Small intestine (tissue), 7 donors: ENCODE data around the gene RAB42. TPM values are rescaled to one million over a fixed set of nuclear protein-coding genes. Genes with fewer than 3 reads are reported as not detected.
A peak's percentile ranks its signal among the peaks of the same experiment; 100 is the strongest.
"Not testable (repeated sequence)": the region's sequence is repeated elsewhere in the genome, so short reads cannot be mapped to it uniquely, and the experiment has no call there.

Source experiments
- DNase-seq, 2 donors: peaks; one replicate each; pipeline versions ENCODE4 v3.0.0 to v3.0.0-alpha.2; 2013
- FAIRE-seq: peaks from 2 replicates; lab custom pipeline; 2012; peaks lifted over from hg19 to GRCh38; lab: Jason Lieb, UNC
- H3K27ac ChIP-seq, 3 donors: one replicate each; pipeline ENCODE4 v1.5.1; 2013; ENCODE audit warnings: low read length in 2 of 3, mild to moderate bottlenecking in 2 of 3, control low read depth in 1 of 3, inconsistent platforms in 1 of 3, low read depth in 1 of 3, moderate library complexity in 1 of 3
- H3K27me3 ChIP-seq, 3 donors: one replicate each; pipeline ENCODE4 v1.6.1; 2013; ENCODE audit warnings: low read length in 3 of 3, inconsistent platforms in 1 of 3; ENCODE audit not compliant: control insufficient read depth in 3 of 3, insufficient read depth in 3 of 3
- H3K36me3 ChIP-seq, 3 donors: one replicate each; pipeline ENCODE4 v1.6.1; 2013; ENCODE audit warnings: low read length in 3 of 3, inconsistent platforms in 1 of 3, low read depth in 1 of 3, mild to moderate bottlenecking in 1 of 3, moderate library complexity in 1 of 3; ENCODE audit not compliant: control insufficient read depth in 3 of 3, insufficient read depth in 2 of 3
- H3K4me1 ChIP-seq, 3 donors: one replicate each; pipeline ENCODE4 v1.6.1; 2013; ENCODE audit warnings: low read length in 2 of 3, inconsistent platforms in 1 of 3, low read depth in 1 of 3, mild to moderate bottlenecking in 1 of 3, moderate library complexity in 1 of 3; ENCODE audit not compliant: control insufficient read depth in 3 of 3, insufficient read depth in 2 of 3
- H3K4me3 ChIP-seq, 3 donors: one replicate each; pipeline ENCODE4 v1.5.1; 2013; ENCODE audit warnings: low read length in 3 of 3, control low read depth in 1 of 3, inconsistent platforms in 1 of 3, low read depth in 1 of 3, mild to moderate bottlenecking in 1 of 3, moderate library complexity in 1 of 3
- H3K9me3 ChIP-seq, 2 donors: one replicate each; pipeline ENCODE4 v1.6.1; 2013; ENCODE audit warnings: low read depth in 1 of 2, low read length in 1 of 2; ENCODE audit not compliant: control insufficient read depth in 2 of 2, insufficient read depth in 1 of 2
- WGBS, 3 donors: extraction: QIAGEN DNeasy Blood & Tissue Kit; methylation state at CpG; one replicate each; pipeline ENCODE4 v1.1.7; 2013; 5-methylcytosine and 5-hydroxymethylcytosine counted together
- polyA plus RNA-seq, 4 donors: library from polyadenylated mRNA; stranded (reverse) in 3 of 4; unstranded in 1 of 4; fragments of 200-250 nt in 3 of 4; fragments of 120-200 nt in 1 of 4; gene quantifications; one replicate each; pipeline versions ENCODE4 v1.2.1 to v1.2.3, GENCODE V29; 2013
- donor health status: healthy with polysubstance abuse.
- donor health status: control.
- donor health status: control.
- donor health status: Bipolar disorder and iron deficiency.
- donor health status: healthy.

RAB42 gene
- polyA plus RNA-seq, 4 donors: 1.7 to 28.1 (median 4.8) TPM

DNA sequence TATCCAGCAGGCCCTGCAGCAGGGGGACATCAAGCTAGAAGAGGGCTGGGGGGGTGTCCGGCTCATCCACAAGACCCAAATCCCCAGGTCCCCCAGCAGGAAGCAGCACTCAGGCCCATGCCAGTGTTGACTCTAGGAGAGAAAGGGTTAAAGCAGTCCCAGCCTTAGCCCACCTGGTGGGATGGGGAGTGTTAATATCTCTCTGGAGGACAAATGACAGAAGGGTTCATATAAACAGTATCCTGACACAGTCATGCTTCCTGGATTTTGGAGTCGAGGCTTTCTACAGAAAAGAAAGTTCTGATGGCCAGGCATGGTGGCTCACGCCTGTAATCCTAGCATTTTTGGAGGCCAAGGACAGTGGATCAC, 1.9 kb downstream of the RAB42 start:
- H3K27me3 ChIP-seq, DNase-seq, H3K27ac ChIP-seq, FAIRE-seq, H3K9me3 ChIP-seq: not testable (repeated sequence)
- peaks cover 0 to 14% (median 0%) of the 10 kb centered on the region in 3 donors for H3K36me3 ChIP-seq
- peak overlapping the region in 1 of 3 donors; percentile 14 for H3K4me3 ChIP-seq
- 83 to 92% (median 89%) methylated on average over 3 of the region's 3 CpGs for WGBS, 3 donors
- H3K4me1 ChIP-seq: peaks cover 0 to 22% (median 5%) of the 10 kb centered on the region in 3 donors

DNA sequence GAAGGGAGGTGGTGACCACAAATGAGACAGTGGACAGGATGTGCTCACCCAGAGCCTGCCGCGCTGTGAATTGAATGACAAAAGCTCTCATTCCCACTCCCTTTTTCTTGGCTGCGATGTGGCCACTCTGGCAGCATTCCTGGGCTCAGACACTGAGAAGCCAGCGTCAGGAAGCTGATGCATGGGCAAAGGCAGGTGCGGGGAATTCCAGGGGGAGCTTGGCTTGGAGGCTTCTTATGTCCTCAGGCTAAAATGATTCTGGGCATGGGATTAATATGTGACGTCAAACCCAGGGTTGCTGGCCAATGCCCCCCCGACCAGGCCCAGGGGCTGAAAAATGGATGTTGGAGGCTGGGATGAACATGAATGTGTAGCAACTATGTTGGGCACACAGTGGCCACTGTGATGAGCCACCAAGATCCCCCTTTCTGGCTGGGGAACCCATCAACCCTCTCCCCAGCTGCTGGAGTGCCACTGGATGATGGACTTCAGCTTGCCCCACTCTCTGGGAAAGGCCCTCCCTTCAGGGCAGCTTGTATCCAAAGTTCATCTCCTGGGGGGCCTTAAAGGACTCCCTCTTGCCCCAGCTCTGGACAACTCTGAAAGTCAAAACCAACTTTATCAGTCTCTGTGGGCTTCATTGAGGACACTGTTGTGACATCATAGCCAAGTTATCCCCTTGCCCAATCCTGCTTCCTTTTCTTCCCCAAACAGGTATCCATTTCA, 2.8 kb downstream of the RAB42 start:
- H3K4me3 ChIP-seq, DNase-seq, FAIRE-seq, H3K27me3 ChIP-seq, H3K9me3 ChIP-seq, H3K27ac ChIP-seq: not testable (repeated sequence)
- WGBS, 3 donors: 80 to 95% (median 90%) methylated on average over 7 of the region's 7 CpGs
- Histone ChIP-seq H3K4me1 (peaks cover 0 to 18% (median 5%) of the 10 kb centered on the region in 3 donors), H3K36me3 (peaks cover 0 to 17% (median 0%) of the 10 kb centered on the region in 3 donors)

DNA sequence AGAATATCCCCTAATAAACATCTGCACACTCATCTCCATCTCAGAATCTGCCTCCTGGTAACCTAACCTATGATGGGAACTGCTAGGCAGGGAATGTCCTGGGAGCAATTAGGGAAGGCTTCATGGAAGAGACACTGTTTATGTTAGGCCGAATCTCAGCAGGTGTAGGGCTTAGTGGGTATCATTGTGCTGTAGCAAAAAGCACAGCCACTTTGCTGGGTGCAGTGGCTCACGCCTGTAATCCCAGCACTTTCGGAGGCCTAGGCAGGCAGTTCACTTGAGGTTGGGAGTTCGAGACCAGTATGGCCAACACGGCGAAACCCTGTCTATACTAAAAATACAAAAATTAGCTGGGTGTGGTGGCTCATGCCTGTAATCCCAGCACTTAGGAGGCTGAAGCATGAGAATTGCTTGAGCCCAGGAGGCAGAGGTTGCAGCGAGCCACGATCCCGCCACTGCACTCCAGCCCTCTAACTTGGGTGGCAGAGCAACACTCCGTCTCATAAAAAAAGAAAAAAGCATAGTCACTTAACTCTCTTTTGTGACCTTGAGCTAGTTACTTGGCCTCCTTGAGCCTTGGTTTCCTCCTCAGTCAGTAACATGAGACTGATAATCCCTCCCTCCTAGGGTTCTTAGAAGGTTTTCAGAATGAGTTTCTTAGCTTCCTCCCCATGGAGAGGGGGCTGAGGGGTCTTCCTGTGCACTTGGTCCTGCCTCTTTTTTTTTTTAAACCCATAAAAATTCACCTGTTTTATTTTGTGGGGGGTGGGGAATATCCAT, 3.5 kb downstream of the RAB42 start:
- DNase-seq (no peak), FAIRE-seq (no peak)
- H3K4me3 ChIP-seq: no peak overlapping the region
- WGBS, 3 donors: 91 to 97% (median 93%) methylated on average over 10 of the region's 10 CpGs
- peaks cover 0 to 13% (median 5%) of the 10 kb centered on the region in 3 donors for H3K4me1 ChIP-seq
- H3K27me3 ChIP-seq: no peaks in the 10 kb centered on the region
- H3K9me3 ChIP-seq: no peaks in the 10 kb centered on the region
- H3K27ac ChIP-seq: no peak overlapping the region
- H3K36me3 ChIP-seq: peaks cover 0 to 18% (median 0%) of the 10 kb centered on the region in 3 donors

DNA sequence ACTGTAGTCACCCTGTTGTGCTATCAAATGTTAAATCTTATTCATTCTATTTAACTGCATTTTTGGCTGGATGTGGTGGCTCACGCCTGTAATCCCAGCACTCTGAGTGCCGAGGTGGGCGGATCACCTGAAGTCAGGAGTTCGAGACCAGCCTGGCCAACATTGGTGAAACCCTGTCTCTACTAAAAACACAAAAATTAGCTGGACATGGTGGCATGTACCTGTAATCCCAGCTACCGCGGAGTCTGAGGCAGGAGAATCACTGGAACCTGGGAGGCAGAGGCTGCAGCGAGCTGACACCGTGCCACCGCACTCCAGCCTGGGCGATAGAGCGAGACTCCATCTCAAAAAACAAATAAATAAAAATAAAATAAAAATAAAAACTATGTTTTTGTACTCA, 4.2 kb downstream of the RAB42 start:
- not testable (repeated sequence) for FAIRE-seq, H3K9me3 ChIP-seq, H3K27me3 ChIP-seq, H3K27ac ChIP-seq, DNase-seq, H3K4me1 ChIP-seq, H3K4me3 ChIP-seq
- H3K36me3 ChIP-seq: peaks cover 0 to 24% (median 0%) of the 10 kb centered on the region in 3 donors
- WGBS, 3 donors: 96 to 98% (median 97%) methylated on average over 11 of the region's 11 CpGs

DNA sequence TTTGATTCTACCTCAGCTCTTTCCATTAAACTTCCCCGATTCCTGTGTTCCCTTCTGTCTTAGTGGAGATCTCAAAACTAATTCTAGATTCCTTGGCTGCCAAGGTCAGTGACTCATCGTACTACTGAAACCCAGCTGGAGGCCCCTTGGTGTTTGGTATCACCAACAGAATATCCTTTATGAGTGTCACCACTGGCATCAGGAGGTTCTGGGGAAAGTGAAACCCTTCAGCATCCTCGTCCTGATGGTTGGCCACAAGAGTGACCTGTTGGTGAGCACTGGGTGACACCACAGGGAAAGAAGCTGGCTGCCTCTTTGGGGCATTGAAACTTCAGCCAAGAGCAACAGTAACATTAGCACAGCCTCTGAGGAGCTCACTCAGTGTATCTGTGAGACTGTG, 9.6 kb downstream of the RAB42 start:
- Histone ChIP-seq H3K4me1 (peaks cover 0 to 3% (median 0%) of the 10 kb centered on the region in 3 donors), H3K27ac (no peak overlapping the region), H3K36me3 (peaks cover 6 to 49% (median 8%) of the 10 kb centered on the region in 3 donors), H3K4me3 (no peak overlapping the region), H3K27me3 (no peaks in the 10 kb centered on the region), H3K9me3 (no peaks in the 10 kb centered on the region)
- no peak for FAIRE-seq
- WGBS, 3 donors: 68 to 86% (median 76%) methylated on average over 3 of the region's 3 CpGs
- DNase-seq: no peak

DNA sequence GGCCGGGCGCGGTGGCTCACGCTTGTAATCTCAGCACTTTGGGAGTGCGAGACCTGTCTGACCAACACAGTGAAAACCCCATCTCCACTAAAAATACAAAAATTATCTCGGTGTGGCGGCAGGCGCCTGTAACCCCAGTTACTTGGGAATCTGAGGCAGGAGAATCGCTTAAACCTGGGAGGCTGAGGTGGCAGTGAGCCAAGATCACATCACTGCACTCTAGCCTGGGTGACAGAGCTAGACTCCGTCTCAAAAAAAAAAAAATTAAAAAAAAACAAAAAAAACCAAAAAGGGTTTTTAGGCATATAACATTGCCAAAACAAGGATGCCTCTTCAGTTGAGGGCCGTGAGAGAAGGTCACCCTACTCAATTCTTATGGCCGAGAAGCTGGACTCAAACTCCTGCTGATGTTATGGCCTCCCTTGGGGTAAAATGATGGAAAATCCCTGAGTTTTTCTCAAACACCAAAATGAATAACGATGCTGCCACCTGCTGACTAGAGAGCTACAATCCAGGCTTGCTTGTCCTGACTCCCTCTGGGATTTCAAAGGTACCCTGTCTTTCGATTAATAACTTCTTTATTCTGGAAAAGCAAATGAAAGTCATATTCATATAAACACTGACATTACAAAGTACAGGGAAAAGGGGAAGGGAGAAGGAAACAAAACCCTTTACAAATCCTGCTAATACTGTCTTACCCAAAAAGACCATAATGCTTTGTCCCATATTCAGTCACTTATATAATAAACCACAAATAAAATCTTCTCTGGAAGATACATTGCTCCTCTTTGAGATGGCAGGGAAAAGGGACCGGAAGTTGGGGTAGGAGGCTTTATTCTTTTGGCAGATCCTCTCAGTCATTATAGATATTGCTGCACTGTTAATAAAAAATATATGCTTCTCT, 10.7 kb downstream of the RAB42 start:
- FAIRE-seq: no peak
- WGBS, 3 donors: 74 to 77% (median 75%) methylated on average over 15 of the region's 15 CpGs

DNA sequence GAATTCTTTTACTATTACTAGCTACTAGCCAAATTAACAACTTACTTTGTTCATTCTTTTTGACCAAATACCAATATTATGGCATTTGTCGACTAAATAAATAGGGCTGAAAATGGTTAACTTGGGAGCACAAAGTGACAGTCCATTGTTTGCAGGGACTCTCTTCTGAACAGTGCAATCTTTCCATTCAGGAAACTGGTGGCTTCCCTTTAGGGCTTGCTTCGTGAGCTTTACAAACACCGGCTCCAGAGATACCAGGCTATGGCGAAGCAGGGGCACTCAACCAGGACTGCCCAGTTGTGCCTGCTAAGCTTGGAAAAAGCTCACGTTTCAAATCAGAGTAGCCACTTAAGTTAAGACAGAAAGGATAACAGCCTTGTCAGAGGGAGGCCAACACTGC, 12.3 kb downstream of the RAB42 start:
- H3K4me1 ChIP-seq: peaks cover 0 to 3% (median 0%) of the 10 kb centered on the region in 3 donors
- peaks cover 6 to 72% (median 8%) of the 10 kb centered on the region in 3 donors for H3K36me3 ChIP-seq
- H3K9me3 ChIP-seq: no peaks in the 10 kb centered on the region
- DNase-seq (no peak), FAIRE-seq (no peak)
- no peaks in the 10 kb centered on the region for H3K27me3 ChIP-seq
- H3K27ac ChIP-seq: no peak overlapping the region
- H3K4me3 ChIP-seq: no peak overlapping the region
- 86 to 99% (median 88%) methylated on average over 5 of the region's 5 CpGs for WGBS, 3 donors

More for the DNA sequence above, 10.7 kb downstream of the RAB42 start:
- no peaks in the 10 kb centered on the region for H3K9me3 ChIP-seq
- no peak overlapping the region for H3K27ac ChIP-seq
- H3K4me3 ChIP-seq: no peak overlapping the region
- peaks cover 6 to 57% (median 8%) of the 10 kb centered on the region in 3 donors for H3K36me3 ChIP-seq
- peak; percentile 64 to 79 for DNase-seq
- H3K27me3 ChIP-seq: no peaks in the 10 kb centered on the region
- H3K4me1 ChIP-seq: peaks cover 0 to 3% (median 0%) of the 10 kb centered on the region in 3 donors

DNA sequence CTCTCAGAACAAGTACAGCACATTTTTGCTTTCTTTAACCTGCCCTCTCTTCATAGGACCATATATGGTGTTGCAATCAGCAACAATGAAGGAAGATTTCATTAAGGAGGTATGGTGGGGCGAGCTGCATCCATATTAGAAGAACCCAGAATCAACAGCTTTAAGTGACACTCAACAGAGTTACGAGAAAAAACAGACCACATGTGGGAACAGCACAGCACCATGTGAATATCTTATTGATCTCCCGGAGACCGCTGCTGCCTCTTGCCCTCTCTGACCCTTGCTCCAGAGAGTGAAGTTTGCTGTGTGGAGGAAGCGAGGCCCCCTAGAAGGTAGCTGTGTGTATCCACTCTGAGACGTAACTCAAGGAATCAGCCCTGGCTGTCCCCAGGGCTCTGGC, 12.9 kb downstream of the RAB42 start:
- 86 to 99% (median 93%) methylated on average over 6 of the region's 6 CpGs for WGBS, 3 donors
- Histone ChIP-seq H3K9me3 (no peaks in the 10 kb centered on the region), H3K36me3 (peaks cover 8 to 74% (median 8%) of the 10 kb centered on the region in 3 donors), H3K27ac (no peak overlapping the region), H3K27me3 (no peaks in the 10 kb centered on the region), H3K4me1 (peaks cover 0 to 3% (median 0%) of the 10 kb centered on the region in 3 donors), H3K4me3 (no peak overlapping the region)
- DNase-seq (peak in 1 of 2 donors; percentile 43), FAIRE-seq (no peak)
